GM12864 (cell line): ENCODE data around the gene SNRPB2.
A peak's percentile ranks its signal among the peaks of the same experiment; 100 is the strongest.

Experiments used
- DNase-seq: peaks from one replicate; pipeline ENCODE4 v3.0.0-alpha.2; 2011; ENCODE audit warnings: low read depth
- H3K4me3 ChIP-seq: 2 replicates; pipeline ENCODE4 v1.5.1; 2011; ENCODE audit warnings: mild to moderate bottlenecking, low read depth, low read length, control low read depth
- TF ChIP-seq, protein P1 (sequence below): IDR thresholded peaks from 2 replicates; pipeline ENCODE4 v1.5.1; 2011; ENCODE audit warnings: low read depth, mild to moderate bottlenecking, moderate library complexity, low read length, control low read depth, inconsistent platforms; ENCODE audit errors: missing control alignments

SNRPB2 gene

DNA sequence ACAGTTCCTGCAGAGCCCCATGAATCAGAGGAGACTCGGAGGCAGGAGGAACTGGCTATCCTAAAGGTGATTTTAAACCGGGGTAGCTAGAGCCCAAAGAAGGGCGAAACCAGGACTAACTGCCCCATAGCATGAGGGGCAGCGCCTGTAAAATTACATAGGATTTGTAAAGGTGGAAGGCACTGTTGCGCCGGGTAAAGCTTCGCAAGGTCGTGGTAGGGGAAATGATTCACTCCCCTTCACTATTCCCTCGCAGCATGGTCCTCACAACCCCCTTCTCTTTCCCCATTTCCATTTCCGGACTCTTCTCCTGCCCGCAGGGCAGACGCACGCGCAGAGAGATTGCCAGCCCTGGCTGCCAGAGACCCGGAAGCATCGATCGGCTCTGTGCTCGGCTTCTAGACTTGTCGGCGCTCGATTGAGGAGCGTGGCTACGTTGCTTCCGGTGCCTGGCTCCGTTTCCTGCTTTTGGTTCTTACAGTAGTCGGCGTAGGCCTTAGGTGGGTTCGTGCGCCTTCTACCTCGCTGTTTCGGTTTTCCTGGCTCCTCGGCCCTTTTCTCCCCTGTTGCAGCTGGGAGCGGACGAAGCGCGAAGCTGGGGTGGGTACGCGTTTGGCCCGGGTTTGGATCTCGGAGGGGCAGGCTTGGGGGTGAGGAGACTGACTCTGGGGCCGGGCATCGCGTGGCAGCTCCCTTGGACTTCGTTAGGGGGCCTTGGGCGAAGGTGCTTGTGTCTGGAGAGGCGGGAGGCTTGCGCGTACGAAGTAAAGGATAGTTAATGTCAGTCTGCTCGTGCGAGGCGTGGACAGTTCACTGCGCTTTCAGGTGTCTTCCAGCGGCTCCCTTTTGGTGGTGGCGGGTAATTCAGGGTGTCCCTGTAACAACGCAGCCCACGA, at the start of gene SNRPB2:
Gene SNRPB2 (plus strand): TSS at position 462 of the 896 bp plus-strand sequence. CDS start 1,677 bp downstream, outside the sequence.
- TF ChIP-seq, protein P1, sequence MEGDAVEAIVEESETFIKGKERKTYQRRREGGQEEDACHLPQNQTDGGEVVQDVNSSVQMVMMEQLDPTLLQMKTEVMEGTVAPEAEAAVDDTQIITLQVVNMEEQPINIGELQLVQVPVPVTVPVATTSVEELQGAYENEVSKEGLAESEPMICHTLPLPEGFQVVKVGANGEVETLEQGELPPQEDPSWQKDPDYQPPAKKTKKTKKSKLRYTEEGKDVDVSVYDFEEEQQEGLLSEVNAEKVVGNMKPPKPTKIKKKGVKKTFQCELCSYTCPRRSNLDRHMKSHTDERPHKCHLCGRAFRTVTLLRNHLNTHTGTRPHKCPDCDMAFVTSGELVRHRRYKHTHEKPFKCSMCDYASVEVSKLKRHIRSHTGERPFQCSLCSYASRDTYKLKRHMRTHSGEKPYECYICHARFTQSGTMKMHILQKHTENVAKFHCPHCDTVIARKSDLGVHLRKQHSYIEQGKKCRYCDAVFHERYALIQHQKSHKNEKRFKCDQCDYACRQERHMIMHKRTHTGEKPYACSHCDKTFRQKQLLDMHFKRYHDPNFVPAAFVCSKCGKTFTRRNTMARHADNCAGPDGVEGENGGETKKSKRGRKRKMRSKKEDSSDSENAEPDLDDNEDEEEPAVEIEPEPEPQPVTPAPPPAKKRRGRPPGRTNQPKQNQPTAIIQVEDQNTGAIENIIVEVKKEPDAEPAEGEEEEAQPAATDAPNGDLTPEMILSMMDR: no peak
- peak within 1 kb of the TSS; percentile 90 for H3K4me3 ChIP-seq
- DNase-seq: peak; percentile 93

DNA sequence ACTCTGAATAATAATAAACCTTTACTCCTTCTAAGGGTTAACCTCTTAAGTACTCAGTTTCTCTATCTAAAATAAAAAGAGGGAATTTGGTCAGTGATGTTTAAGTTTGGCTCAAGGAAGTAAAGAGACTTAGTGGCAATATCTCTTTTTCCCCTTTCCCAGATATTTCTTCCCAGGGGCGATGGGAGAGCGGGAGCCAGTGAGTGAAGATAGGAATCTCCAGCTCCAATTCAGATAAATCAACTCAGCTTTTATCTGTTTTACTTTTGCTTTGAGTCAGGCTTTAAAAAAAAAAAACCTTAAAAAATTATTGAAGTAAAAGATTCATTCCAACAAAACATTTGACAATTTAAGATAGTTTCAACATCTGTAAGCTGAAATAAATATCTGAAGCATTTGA, 45.4 kb upstream of the SNRPB2 start:
- no peak for DNase-seq
- TF ChIP-seq, protein P1: no peak
- H3K4me3 ChIP-seq: no peak overlapping the region

DNA sequence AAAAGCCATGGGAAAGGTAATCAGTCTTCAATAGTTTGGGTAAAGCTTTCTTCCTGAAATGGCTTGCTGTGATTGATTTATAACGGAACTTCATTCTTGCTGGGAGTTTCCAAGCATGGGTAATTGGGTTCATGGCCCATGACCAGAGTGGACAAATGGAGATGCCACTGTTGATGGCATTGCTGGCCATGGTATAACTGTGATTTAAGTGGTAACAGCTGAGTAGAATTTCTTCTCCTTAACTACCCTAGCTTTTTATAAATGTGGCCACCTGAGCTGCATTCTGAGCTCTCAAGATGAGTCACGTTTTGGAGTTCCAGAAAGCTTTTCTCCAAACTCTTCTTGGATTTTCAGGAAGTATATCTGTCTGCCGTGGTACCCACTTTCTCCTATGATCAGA, 39.9 kb upstream of the SNRPB2 start:
- DNase-seq: no peak
- no peak overlapping the region for H3K4me3 ChIP-seq
- TF ChIP-seq, protein P1: no peak

DNA sequence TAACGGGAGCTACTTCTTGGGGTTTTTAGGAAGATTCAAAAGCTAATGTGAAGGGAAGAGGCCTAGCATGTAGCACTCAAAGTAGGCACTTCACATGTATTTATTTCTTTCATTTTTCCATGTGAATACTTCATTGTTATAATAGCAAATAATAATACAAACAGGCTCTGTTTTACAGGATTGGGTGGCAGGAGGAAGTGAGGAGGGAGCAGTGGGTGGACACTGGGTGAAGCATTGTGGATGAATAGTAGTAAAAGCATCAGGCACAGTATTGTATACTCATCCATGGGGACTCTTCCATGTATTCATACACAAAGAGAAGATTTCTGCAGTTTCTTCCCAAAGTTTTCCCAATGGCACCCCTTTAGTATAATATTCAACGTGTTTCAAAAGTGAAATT, 38.4 kb upstream of the SNRPB2 start:
- DNase-seq: no peak
- no peak overlapping the region for H3K4me3 ChIP-seq
- TF ChIP-seq, protein P1: no peak

DNA sequence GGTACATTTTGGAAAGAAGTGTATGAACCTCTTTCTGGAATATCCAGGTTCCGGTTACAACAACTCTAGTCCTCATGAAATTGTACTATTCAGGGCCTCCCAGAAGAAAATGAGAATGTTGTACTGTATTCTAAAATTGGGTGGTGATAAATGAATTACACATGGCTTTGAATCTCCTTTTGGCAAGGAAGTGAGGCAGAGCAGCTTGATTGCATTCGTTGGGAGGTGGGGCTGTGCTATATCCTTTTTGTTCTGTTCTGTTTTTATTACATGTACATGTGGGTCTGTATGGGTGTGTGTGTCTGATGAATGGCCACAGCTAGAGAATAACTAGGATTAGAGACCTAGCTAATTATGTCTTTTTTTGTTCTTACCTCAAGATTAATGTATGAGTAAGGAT, 37.8 kb upstream of the SNRPB2 start:
- DNase-seq: no peak
- TF ChIP-seq, protein P1: no peak
- no peak overlapping the region for H3K4me3 ChIP-seq

DNA sequence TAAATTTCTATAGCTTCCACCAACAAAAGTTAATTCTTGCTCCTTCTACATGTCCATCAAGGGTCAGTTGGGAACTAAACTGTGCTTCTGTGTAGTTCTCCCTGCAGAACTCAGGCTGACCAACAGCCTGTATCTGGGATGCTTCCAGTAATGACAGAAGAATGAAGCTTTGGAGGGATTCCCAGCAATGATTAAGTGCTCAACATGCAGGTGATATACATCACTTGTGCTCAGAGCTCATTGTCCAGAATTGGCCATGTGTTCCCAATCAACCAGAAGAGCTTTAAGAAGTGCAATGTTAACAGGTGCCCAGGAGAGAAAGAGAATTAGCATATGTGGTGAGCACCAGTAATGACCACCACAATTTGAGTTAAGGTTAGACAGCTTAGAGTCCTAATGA, 37.4 kb upstream of the SNRPB2 start:
- no peak for DNase-seq
- no peak overlapping the region for H3K4me3 ChIP-seq
- TF ChIP-seq, protein P1: no peak

DNA sequence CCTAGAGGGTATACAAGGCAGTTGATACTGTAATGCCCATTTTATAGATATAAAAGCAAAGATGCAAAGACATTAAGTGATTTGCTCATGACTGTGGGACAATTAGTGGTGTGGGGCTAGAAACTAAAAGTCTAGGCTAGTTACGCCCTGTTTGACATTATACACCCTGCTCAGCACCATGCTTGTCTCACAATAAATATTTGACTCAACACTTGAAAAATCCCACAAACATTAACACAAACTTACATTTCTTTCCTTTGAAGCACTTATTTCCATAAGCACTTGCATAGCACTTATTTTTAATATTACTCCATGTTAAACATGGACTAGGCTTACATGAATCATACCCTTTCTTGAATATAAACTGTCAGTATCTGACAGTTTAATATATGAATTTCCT, 36.5 kb upstream of the SNRPB2 start:
- TF ChIP-seq, protein P1: no peak
- DNase-seq: no peak
- no peak overlapping the region for H3K4me3 ChIP-seq
